Upper lobe of left lung (tissue), 6 donors: ENCODE data around the gene PIGM. TPM values are rescaled to one million over a fixed set of nuclear protein-coding genes. Genes with fewer than 3 reads are reported as not detected.

ENCODE experiments used
- ATAC-seq, 2 donors: fragments of 200-7000 bp; cut with Tn5 transposase; one replicate each; pipeline ENCODE4 v1.9.1; 2022; ENCODE audit warnings: mild to moderate bottlenecking in 2 of 2, moderate library complexity in 2 of 2; ENCODE audit not compliant: low FRiP score in 2 of 2
- DNase-seq, 2 donors: peaks; one replicate each; pipeline ENCODE4 v3.0.0-alpha.2; 2019 to 2020
- H3K27ac ChIP-seq, 4 donors: fragments of 200-600 bp; sonication (generic); one replicate each; pipeline ENCODE4 v1.5.1; 2016 to 2019
- H3K27me3 ChIP-seq, 4 donors: fragments of 200-600 bp; sonication (generic); one replicate each; pipeline ENCODE4 v1.5.1; 2017 to 2019
- H3K36me3 ChIP-seq, 4 donors: fragments of 200-600 bp; sonication (generic); one replicate each; pipeline ENCODE4 v1.5.1; 2016 to 2019
- H3K4me1 ChIP-seq, 4 donors: fragments of 200-600 bp; sonication (generic); one replicate each; pipeline ENCODE4 v1.5.1; 2018 to 2019
- H3K4me3 ChIP-seq, 4 donors: fragments of 200-600 bp; sonication (generic); one replicate each; pipeline ENCODE4 v1.5.1; 2017 to 2019; ENCODE audit warnings: mild to moderate bottlenecking in 2 of 4, moderate library complexity in 1 of 4
- H3K9me3 ChIP-seq, 4 donors: fragments of 200-600 bp; sonication (generic); one replicate each; pipeline ENCODE4 v1.5.1; 2018 to 2019
- EP300 ChIP-seq, 4 donors: sonication (generic); formaldehyde crosslinking; IDR thresholded peaks; one replicate each; pipeline ENCODE4 v1.5.1; 2017; ENCODE audit warnings: antibody characterized with exemption in 4 of 4, control low read depth in 2 of 4
- POLR2A ChIP-seq, 4 donors: fragments of 450-650 bp; IDR thresholded peaks; one replicate each; pipeline ENCODE4 v1.5.1; 2016 to 2017; ENCODE audit warnings: antibody characterized with exemption in 4 of 4, mild to moderate bottlenecking in 2 of 4
- POLR2AphosphoS5 ChIP-seq, 2 donors: sonication (generic); formaldehyde crosslinking; IDR thresholded peaks; one replicate each; pipeline ENCODE4 v1.5.1; 2017; ENCODE audit warnings: antibody characterized with exemption in 2 of 2
- WGBS, 2 donors: methylation state at CpG; one replicate each; pipeline ENCODE4 v1.1.5; 2017 to 2018; 5-methylcytosine and 5-hydroxymethylcytosine counted together
- total RNA-seq, 6 donors: library from RNA; depleted of rRNA in 4 of 6; stranded (reverse); fragments of >200 nt in 4 of 6; gene quantifications; one replicate each; pipeline versions ENCODE4 v1.1.0 to v1.2.1, GENCODE V29; 2016 to 2021
- TF ChIP-seq, protein P1 (sequence below), 6 experiments: fragments of 450-650 bp in 4 of 6; fragments of 200-600 bp in 2 of 6; sonication (generic) in 2 of 6; IDR thresholded peaks; one replicate each; pipeline ENCODE4 v1.5.1; 2016 to 2019; ENCODE audit warnings: antibody characterized with exemption in 6 of 6
- donor health status: DM: no; HTN: no; CAD: no; lungs with moderate emphysema.
- donor health status: DM: no; HTN: yes; CAD: no; lungs with severe emphysema.

The PIGM gene
- total RNA-seq, 6 donors from 2014 or later = 2.8 to 6.5 (median 6.0) TPM

DNA sequence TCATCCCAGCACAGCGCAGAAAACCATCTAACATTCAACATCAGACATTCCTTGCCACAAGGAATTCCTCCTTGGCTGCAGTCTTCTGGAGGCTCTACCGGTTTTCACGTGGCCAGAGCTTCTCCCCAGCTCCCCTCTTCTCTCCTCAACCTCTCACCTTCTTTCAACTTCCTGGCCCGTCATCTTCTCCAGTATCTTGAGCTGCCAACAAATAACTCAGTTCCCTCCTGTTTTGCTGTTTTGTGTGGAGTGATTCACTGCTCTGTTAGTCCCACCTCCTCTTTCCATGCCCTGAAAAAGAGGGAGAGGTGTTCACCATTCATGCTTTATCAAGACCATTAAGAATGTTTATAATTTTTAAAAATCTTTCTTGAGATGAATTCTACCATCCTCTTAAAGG is 32.6 kb downstream of the PIGM start:
- no peaks in the 10 kb centered on the region for H3K9me3 ChIP-seq
- no peak overlapping the region for H3K4me3 ChIP-seq
- no peak for ATAC-seq
- H3K4me1 ChIP-seq = peaks cover 0 to 3% (median 0%) of the 10 kb centered on the region in 4 donors
- 68 to 72% methylated on average over 4 of the region's 4 CpGs for WGBS, 2 donors
- TF ChIP-seq EP300 (IDR thresholded peaks at IDR 0.05) (no peak), POLR2AphosphoS5 (IDR thresholded peaks at IDR 0.05) (no peak), POLR2A (IDR thresholded peaks at IDR 0.05) (no peak)
- TF ChIP-seq, protein P1, sequence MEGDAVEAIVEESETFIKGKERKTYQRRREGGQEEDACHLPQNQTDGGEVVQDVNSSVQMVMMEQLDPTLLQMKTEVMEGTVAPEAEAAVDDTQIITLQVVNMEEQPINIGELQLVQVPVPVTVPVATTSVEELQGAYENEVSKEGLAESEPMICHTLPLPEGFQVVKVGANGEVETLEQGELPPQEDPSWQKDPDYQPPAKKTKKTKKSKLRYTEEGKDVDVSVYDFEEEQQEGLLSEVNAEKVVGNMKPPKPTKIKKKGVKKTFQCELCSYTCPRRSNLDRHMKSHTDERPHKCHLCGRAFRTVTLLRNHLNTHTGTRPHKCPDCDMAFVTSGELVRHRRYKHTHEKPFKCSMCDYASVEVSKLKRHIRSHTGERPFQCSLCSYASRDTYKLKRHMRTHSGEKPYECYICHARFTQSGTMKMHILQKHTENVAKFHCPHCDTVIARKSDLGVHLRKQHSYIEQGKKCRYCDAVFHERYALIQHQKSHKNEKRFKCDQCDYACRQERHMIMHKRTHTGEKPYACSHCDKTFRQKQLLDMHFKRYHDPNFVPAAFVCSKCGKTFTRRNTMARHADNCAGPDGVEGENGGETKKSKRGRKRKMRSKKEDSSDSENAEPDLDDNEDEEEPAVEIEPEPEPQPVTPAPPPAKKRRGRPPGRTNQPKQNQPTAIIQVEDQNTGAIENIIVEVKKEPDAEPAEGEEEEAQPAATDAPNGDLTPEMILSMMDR (IDR thresholded peaks at IDR 0.05) = no peak
- no peak for DNase-seq
- no peaks in the 10 kb centered on the region for H3K27me3 ChIP-seq
- no peaks in the 10 kb centered on the region for H3K36me3 ChIP-seq
- H3K27ac ChIP-seq = no peak overlapping the region

DNA sequence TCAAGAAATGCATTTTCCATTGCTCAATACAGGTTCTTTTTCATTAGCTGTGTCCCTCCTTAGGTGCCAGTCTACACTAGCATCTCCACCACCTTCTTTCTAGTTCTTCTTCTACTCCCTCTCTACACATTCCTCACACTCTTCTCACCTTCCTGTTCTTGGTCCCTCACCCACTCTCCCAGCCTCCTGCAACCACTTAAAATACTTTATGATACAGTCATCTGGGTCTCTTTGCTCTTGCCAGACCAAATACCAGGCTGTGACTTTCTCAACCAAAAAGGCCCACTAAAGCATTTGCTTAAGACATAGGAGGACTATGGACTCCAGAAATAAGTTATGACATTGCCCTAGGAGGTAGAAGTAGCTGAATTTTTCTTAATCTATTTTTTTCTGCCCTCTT is 35.1 kb downstream of the PIGM start:
- Histone ChIP-seq H3K9me3 (no peaks in the 10 kb centered on the region), H3K4me3 (no peak overlapping the region), H3K36me3 (no peaks in the 10 kb centered on the region), H3K4me1 (peaks cover 0 to 9% (median 2%) of the 10 kb centered on the region in 4 donors), H3K27me3 (no peaks in the 10 kb centered on the region), H3K27ac (no peak overlapping the region)
- TF ChIP-seq POLR2A (IDR thresholded peaks at IDR 0.05) (no peak), POLR2AphosphoS5 (IDR thresholded peaks at IDR 0.05) (no peak), EP300 (IDR thresholded peaks at IDR 0.05) (no peak)
- TF ChIP-seq, protein P1 (IDR thresholded peaks at IDR 0.05) = no peak
- DNase-seq (peak in 1 of 2 donors; percentile 46), ATAC-seq (peak in 1 of 2 donors; percentile 87)

DNA sequence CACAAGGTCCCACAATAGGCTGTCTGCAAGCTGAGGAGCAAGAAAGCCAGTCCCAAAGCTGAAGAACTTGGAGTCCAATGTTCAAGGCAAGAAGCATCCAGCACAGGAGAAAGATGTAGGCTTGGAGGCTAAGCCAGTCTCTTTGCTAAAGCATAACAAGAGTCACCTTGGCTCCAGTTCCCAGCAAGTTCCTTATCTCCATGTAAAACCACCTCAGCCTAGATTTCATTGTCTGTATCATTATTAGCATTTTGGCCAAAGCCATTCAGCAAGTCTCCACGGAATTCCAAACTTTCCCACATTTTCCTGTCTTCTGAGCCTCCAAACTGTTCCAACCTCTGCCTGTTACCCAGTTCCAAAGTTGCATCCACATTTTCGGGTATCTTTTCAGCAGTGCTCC is 36.9 kb downstream of the PIGM start:
- 90 to 94% methylated on average over 2 of the region's 2 CpGs for WGBS, 2 donors
- TF ChIP-seq POLR2A (IDR thresholded peaks at IDR 0.05) = no peak
- no peak for TF ChIP-seq EP300 (IDR thresholded peaks at IDR 0.05)
- TF ChIP-seq, protein P1 (IDR thresholded peaks at IDR 0.05) = no peak
- TF ChIP-seq POLR2AphosphoS5 (IDR thresholded peaks at IDR 0.05) = no peak
- Histone ChIP-seq H3K27me3 (no peaks in the 10 kb centered on the region), H3K4me3 (no peak overlapping the region), H3K9me3 (no peaks in the 10 kb centered on the region), H3K27ac (no peak overlapping the region), H3K4me1 (peaks cover 0 to 14% (median 5%) of the 10 kb centered on the region in 4 donors), H3K36me3 (no peaks in the 10 kb centered on the region)
- DNase-seq = no peak
- ATAC-seq = no peak

DNA sequence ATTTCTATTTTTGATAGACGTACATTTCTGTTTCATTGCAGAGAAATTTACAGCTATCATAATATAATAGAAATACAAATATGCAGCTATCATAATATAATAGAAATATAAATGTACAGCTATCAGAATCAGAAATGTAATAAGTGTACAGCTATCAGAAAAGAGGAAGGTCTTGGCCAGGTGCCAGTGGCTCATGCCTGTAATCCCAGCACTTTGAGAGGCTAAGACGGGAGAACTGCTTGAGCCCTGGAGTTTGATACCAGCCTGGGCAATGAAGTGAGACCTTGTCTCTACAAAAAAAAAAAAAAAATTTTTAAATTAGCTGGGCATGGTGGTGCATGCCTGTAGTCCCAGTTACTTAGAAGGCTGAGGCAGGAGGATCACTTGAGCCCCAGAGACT is 37.9 kb downstream of the PIGM start:
- TF ChIP-seq, protein P1 (IDR thresholded peaks at IDR 0.05) = no peak
- TF ChIP-seq POLR2AphosphoS5 (IDR thresholded peaks at IDR 0.05) = no peak
- TF ChIP-seq EP300 (IDR thresholded peaks at IDR 0.05) = no peak
- no peak for TF ChIP-seq POLR2A (IDR thresholded peaks at IDR 0.05)
- WGBS, 2 donors = 73 to 78% methylated on average over 2 of the region's 2 CpGs
- no peak overlapping the region for H3K27ac ChIP-seq
- no peaks in the 10 kb centered on the region for H3K9me3 ChIP-seq
- DNase-seq (no peak), ATAC-seq (no peak)
- H3K4me3 ChIP-seq = no peak overlapping the region
- H3K4me1 ChIP-seq = peaks cover 0 to 14% (median 5%) of the 10 kb centered on the region in 4 donors
- no peaks in the 10 kb centered on the region for H3K27me3 ChIP-seq
- H3K36me3 ChIP-seq = no peaks in the 10 kb centered on the region

DNA sequence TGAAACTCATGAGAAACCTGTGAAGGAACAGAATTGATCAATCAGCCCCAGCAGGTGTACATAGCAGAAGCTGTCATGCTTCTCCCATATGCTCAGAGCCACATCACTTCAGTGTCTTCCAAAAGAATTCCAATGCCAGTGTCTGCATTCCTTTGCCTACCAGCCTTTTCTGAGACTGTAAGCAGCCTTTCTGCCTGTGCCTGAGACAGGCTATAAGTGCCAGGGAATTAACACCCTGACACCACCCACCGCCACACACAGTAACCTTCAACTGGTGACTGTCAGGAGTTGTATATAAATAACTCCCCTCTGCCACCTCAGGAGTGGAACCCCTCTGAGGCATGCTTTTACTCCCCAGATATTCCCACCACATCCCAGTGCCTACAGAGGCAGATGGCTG is 39.6 kb downstream of the PIGM start:
- peak in 1 of 2 donors; percentile 8 for ATAC-seq
- WGBS, 2 donors = 81 to 92% methylated on average over 1 of the region's 1 CpG
- no peaks in the 10 kb centered on the region for H3K36me3 ChIP-seq

More for the DNA sequence above, 39.6 kb downstream of the PIGM start:
- no peaks in the 10 kb centered on the region for H3K27me3 ChIP-seq
- no peak for DNase-seq
- no peaks in the 10 kb centered on the region for H3K9me3 ChIP-seq
- H3K27ac ChIP-seq = peak overlapping the region in 1 of 4 donors; percentile 41
- H3K4me1 ChIP-seq = peaks cover 0 to 14% (median 5%) of the 10 kb centered on the region in 4 donors
- TF ChIP-seq POLR2A (IDR thresholded peaks at IDR 0.05) (no peak), POLR2AphosphoS5 (IDR thresholded peaks at IDR 0.05) (no peak), EP300 (IDR thresholded peaks at IDR 0.05) (no peak)
- TF ChIP-seq, protein P1 (IDR thresholded peaks at IDR 0.05) = no peak
- no peak overlapping the region for H3K4me3 ChIP-seq
